Measurements from ENCODE around the gene SLC35G4.

GRCh38 chr18:11591957-11592356 is 17.4 kb upstream of the SLC35G4 start:
- no peak for TF ChIP-seq EZH2 (IDR thresholded peaks at IDR 0.05; ENCODE audit: borderline replicate concordance, low read length)
- TF ChIP-seq, protein P1, sequence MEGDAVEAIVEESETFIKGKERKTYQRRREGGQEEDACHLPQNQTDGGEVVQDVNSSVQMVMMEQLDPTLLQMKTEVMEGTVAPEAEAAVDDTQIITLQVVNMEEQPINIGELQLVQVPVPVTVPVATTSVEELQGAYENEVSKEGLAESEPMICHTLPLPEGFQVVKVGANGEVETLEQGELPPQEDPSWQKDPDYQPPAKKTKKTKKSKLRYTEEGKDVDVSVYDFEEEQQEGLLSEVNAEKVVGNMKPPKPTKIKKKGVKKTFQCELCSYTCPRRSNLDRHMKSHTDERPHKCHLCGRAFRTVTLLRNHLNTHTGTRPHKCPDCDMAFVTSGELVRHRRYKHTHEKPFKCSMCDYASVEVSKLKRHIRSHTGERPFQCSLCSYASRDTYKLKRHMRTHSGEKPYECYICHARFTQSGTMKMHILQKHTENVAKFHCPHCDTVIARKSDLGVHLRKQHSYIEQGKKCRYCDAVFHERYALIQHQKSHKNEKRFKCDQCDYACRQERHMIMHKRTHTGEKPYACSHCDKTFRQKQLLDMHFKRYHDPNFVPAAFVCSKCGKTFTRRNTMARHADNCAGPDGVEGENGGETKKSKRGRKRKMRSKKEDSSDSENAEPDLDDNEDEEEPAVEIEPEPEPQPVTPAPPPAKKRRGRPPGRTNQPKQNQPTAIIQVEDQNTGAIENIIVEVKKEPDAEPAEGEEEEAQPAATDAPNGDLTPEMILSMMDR (IDR thresholded peaks at IDR 0.05; ENCODE audit: low read length), result peak; percentile 25; the same call in 1 of the 2 replicates

Measured in OCI-LY1 (cell line).